Measurements from ENCODE around the gene ADAMTS17.

DNA sequence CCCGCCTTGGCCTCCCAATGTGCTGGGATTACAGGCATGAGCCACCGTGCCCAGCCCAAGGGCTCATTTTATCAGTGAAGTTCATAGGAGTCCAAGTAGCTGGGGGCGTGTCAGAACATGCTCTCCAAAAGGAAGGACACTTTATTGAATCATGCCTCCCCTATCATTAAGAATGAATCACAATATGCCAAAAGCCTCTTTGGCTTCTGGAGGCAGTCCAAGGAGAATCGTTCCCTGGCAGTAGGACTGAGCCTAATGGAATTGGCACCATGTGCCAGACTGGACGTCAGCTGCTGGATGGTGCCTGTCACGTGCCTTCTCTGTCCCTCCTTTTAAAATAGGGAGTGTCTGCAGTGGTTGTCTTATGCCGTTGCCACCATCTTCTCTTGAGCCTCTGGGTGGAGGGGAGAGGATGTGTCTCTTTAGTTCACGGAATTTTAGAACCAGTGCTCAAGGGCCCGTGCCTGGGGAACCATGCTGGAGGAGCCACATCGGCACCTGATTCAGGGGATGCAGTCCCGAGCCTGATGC is 373.9 kb downstream of the ADAMTS17 start:
- TF ChIP-seq, protein P1, sequence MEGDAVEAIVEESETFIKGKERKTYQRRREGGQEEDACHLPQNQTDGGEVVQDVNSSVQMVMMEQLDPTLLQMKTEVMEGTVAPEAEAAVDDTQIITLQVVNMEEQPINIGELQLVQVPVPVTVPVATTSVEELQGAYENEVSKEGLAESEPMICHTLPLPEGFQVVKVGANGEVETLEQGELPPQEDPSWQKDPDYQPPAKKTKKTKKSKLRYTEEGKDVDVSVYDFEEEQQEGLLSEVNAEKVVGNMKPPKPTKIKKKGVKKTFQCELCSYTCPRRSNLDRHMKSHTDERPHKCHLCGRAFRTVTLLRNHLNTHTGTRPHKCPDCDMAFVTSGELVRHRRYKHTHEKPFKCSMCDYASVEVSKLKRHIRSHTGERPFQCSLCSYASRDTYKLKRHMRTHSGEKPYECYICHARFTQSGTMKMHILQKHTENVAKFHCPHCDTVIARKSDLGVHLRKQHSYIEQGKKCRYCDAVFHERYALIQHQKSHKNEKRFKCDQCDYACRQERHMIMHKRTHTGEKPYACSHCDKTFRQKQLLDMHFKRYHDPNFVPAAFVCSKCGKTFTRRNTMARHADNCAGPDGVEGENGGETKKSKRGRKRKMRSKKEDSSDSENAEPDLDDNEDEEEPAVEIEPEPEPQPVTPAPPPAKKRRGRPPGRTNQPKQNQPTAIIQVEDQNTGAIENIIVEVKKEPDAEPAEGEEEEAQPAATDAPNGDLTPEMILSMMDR (conservative IDR thresholded peaks at IDR 0.05; ENCODE audit: low read length), result no peak
- TF ChIP-seq EZH2phosphoT487 (IDR thresholded peaks at IDR 0.05; ENCODE audit: borderline replicate concordance), result no peak
